GM04503 (cell line): Measurements from ENCODE around the gene KRTCAP2.
"Not testable (repeated sequence)": the region's sequence is repeated elsewhere in the genome, so short reads cannot be mapped to it uniquely, and the experiment has no call there.

ENCODE experiments used
- DNase-seq: peaks from one replicate; pipeline ENCODE4 v3.0.0-alpha.2; 2012; ENCODE audit warnings: low read depth

KRTCAP2 gene

GRCh38 chr1:155199792-155200191 lies 26.7 kb upstream of the KRTCAP2 start:
- no peak for DNase-seq

- DNase-seq, result no peak
Observed at GRCh38 chr1:155198547-155198906, 25.4 kb upstream of the KRTCAP2 start.

GRCh38 chr1:155197901-155198546 lies 24.9 kb upstream of the KRTCAP2 start:
- no peak for DNase-seq

GRCh38 chr1:155196893-155197638 lies 24.0 kb upstream of the KRTCAP2 start:
- no peak for DNase-seq

- no peak for DNase-seq
Observed at GRCh38 chr1:155196103-155196892, 23.2 kb upstream of the KRTCAP2 start.

- no peak for DNase-seq
Observed at GRCh38 chr1:155195201-155196102, 22.3 kb upstream of the KRTCAP2 start.

- DNase-seq, result not testable (repeated sequence)
Observed at GRCh38 chr1:155193991-155194240, 20.8 kb upstream of the KRTCAP2 start.

- peak; percentile 74 for DNase-seq
Observed at GRCh38 chr1:155193275-155193990, 20.3 kb upstream of the KRTCAP2 start.

GRCh38 chr1:155192346-155193274 lies 19.5 kb upstream of the KRTCAP2 start:
- no peak for DNase-seq

GRCh38 chr1:155191904-155192303 lies 18.8 kb upstream of the KRTCAP2 start:
- no peak for DNase-seq

- not testable (repeated sequence) for DNase-seq
Observed at GRCh38 chr1:155189926-155190325, 16.8 kb upstream of the KRTCAP2 start.

GRCh38 chr1:155188268-155188667 lies 15.2 kb upstream of the KRTCAP2 start:
- DNase-seq, result no peak

GRCh38 chr1:155187456-155187891 lies 14.4 kb upstream of the KRTCAP2 start:
- DNase-seq, result no peak

- DNase-seq, result no peak
Observed at GRCh38 chr1:155186794-155187455, 13.8 kb upstream of the KRTCAP2 start.

GRCh38 chr1:155186067-155186793 lies 13.1 kb upstream of the KRTCAP2 start:
- no peak for DNase-seq

- DNase-seq, result no peak
Observed at GRCh38 chr1:155185783-155186066, 12.6 kb upstream of the KRTCAP2 start.

- no peak for DNase-seq
Observed at GRCh38 chr1:155184835-155185782, 12.0 kb upstream of the KRTCAP2 start.

- no peak for DNase-seq
Observed at GRCh38 chr1:155184351-155184811, 11.3 kb upstream of the KRTCAP2 start.
